DOHH2 (cell line): ENCODE results near the gene PRRX1.

Source experiments
- H3F3A ChIP-seq: fragments of 200-600 bp; sonication (generic), shearing (Covaris generic); 2 replicates; pipeline ENCODE4 v1.6.0; 2016; ENCODE audit warnings: antibody characterized with exemption, mild to moderate bottlenecking; ENCODE audit not compliant: control insufficient read depth, insufficient read depth
- H3K27ac ChIP-seq: fragments of 200-600 bp; sonication (generic); 2 replicates; pipeline ENCODE4 v1.5.1; 2014; ENCODE audit warnings: low read depth, mild to moderate bottlenecking, low read length, moderate library complexity
- H3K27me3 ChIP-seq: fragments of 200-600 bp; sonication (generic); 2 replicates; pipeline ENCODE4 v1.6.1; 2014; ENCODE audit warnings: mild to moderate bottlenecking, low read length, mixed read lengths; ENCODE audit not compliant: control insufficient read depth
- H3K36me3 ChIP-seq: fragments of 200-600 bp; sonication (generic); 2 replicates; pipeline ENCODE4 v1.6.1; 2014; ENCODE audit warnings: mild to moderate bottlenecking, low read length, moderate library complexity, mixed read lengths; ENCODE audit not compliant: control insufficient read depth
- H3K4me1 ChIP-seq: fragments of 200-600 bp; sonication (generic); 2 replicates; pipeline ENCODE4 v1.6.1; 2014; ENCODE audit warnings: mild to moderate bottlenecking, low read length, mixed read lengths; ENCODE audit not compliant: control insufficient read depth
- H3K4me2 ChIP-seq: fragments of 200-600 bp; sonication (generic); 2 replicates; pipeline ENCODE4 v1.6.0; 2014; ENCODE audit warnings: mild to moderate bottlenecking, low read length, moderate library complexity
- H3K4me3 ChIP-seq: fragments of 200-600 bp; sonication (generic); 2 replicates; pipeline ENCODE4 v1.5.1; 2014; ENCODE audit warnings: mild to moderate bottlenecking, low read length, mixed read lengths
- H3K79me2 ChIP-seq: fragments of 200-600 bp; sonication (generic); 2 replicates; pipeline ENCODE4 v1.6.1; 2014; ENCODE audit warnings: mild to moderate bottlenecking, low read length, mixed read lengths; ENCODE audit not compliant: control insufficient read depth
- H3K9me2 ChIP-seq: fragments of 200-600 bp; sonication (generic); replicated peaks from 2 replicates; pipeline ENCODE4 v1.6.1; 2014; ENCODE audit warnings: mild to moderate bottlenecking, low read length, mixed read lengths; ENCODE audit not compliant: control insufficient read depth
- H3K9me3 ChIP-seq: fragments of 200-600 bp; sonication (generic); 2 replicates; pipeline ENCODE4 v1.6.1; 2014; ENCODE audit warnings: antibody characterized with exemption, low read length, mixed read lengths; ENCODE audit not compliant: control insufficient read depth, insufficient read depth
- H4K20me1 ChIP-seq: fragments of 200-600 bp; sonication (generic); 2 replicates; pipeline ENCODE4 v1.6.0; 2014; ENCODE audit warnings: low read depth, mild to moderate bottlenecking, antibody characterized with exemption, low read length, moderate library complexity; ENCODE audit not compliant: control insufficient read depth, insufficient read depth
- CTCF ChIP-seq: fragments of 200-600 bp; sonication (generic); IDR thresholded peaks from one replicate; pipeline ENCODE4 v1.5.1; 2014; ENCODE audit warnings: antibody characterized with exemption, mild to moderate bottlenecking, low read depth, low read length; ENCODE audit not compliant: poor library complexity, severe bottlenecking
- EZH2phosphoT487 ChIP-seq: fragments of 200-600 bp; sonication (generic); IDR thresholded peaks from 2 replicates; pipeline ENCODE4 v1.6.1; 2017; ENCODE audit warnings: borderline replicate concordance, mild to moderate bottlenecking, antibody characterized with exemption, low read length, moderate library complexity, mixed read lengths

PRRX1 gene

DNA sequence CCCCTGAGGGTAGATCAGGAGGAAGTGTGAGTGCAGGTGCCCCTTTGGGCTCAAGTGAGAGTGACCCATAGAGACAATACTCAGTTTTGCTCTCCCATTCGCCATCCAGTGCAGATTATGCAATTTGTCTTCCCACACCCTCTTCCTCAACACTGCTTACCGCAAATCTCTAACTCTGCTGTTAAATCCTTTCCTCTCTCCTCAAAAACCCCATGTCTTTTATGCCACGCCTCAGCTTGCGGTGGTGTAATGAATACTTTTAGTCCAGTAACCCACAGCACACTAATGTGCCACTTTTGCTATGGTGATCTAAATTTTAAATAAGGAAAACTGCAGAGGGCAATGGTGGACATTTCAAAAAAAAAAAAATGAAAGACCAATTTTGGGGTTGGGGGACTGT is 57.7 kb downstream of the PRRX1 start:
- Histone ChIP-seq H3F3A (no peaks in the 10 kb centered on the region), H3K79me2 (no peaks in the 10 kb centered on the region)

DNA sequence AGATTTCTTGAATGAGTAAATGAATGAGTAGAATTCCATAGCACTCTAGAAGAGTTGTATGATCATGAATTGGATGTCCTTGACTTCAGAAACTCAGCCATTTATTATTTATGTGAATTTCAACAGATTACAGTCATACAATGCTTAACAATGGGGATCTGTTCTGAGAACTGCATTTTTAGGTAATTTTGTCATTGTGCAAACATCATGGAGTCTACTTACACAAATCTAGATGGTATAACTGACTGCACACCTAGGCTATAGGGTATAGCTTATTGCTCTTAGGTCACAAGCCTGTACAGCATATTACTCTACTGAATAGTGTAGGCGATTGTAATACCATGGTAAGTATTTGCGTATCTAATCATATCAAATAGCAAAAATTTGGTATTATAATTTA is 59.6 kb downstream of the PRRX1 start:
- H3K9me3 ChIP-seq, result no peaks in the 10 kb centered on the region
- no peaks in the 10 kb centered on the region for H4K20me1 ChIP-seq
- H3K4me3 ChIP-seq, result no peak overlapping the region
- H3K4me1 ChIP-seq, result no peaks in the 10 kb centered on the region
- H3K27me3 ChIP-seq, result no peaks in the 10 kb centered on the region
- no peaks in the 10 kb centered on the region for H3K36me3 ChIP-seq
- H3K79me2 ChIP-seq, result no peaks in the 10 kb centered on the region
- H3K4me2 ChIP-seq, result no peak overlapping the region
- H3F3A ChIP-seq, result no peaks in the 10 kb centered on the region
- TF ChIP-seq EZH2phosphoT487, result no peak
- no peak for TF ChIP-seq CTCF
- no peak overlapping the region for H3K27ac ChIP-seq
- H3K9me2 ChIP-seq, result no peaks in the 10 kb centered on the region

More for the DNA sequence above, 57.7 kb downstream of the PRRX1 start:
- H3K4me2 ChIP-seq, result no peak overlapping the region
- no peak overlapping the region for H3K27ac ChIP-seq
- no peak for TF ChIP-seq EZH2phosphoT487
- no peaks in the 10 kb centered on the region for H3K27me3 ChIP-seq
- H3K9me3 ChIP-seq, result no peaks in the 10 kb centered on the region
- H3K9me2 ChIP-seq, result no peaks in the 10 kb centered on the region
- H4K20me1 ChIP-seq, result no peaks in the 10 kb centered on the region
- no peak overlapping the region for H3K4me3 ChIP-seq
- H3K4me1 ChIP-seq, result no peaks in the 10 kb centered on the region
- no peaks in the 10 kb centered on the region for H3K36me3 ChIP-seq

GRCh38 chr1:170725326-170725725 is 61.4 kb downstream of the PRRX1 start:
- no peaks in the 10 kb centered on the region for H4K20me1 ChIP-seq
- H3K4me2 ChIP-seq, result no peak overlapping the region
- no peaks in the 10 kb centered on the region for H3K79me2 ChIP-seq
- no peaks in the 10 kb centered on the region for H3K9me2 ChIP-seq
- no peak overlapping the region for H3K27ac ChIP-seq
- no peaks in the 10 kb centered on the region for H3K9me3 ChIP-seq
- H3K4me1 ChIP-seq, result no peaks in the 10 kb centered on the region
- no peaks in the 10 kb centered on the region for H3F3A ChIP-seq
- H3K4me3 ChIP-seq, result no peak overlapping the region
- no peaks in the 10 kb centered on the region for H3K27me3 ChIP-seq
- H3K36me3 ChIP-seq, result no peaks in the 10 kb centered on the region
- no peak for TF ChIP-seq CTCF
- no peak for TF ChIP-seq EZH2phosphoT487

DNA sequence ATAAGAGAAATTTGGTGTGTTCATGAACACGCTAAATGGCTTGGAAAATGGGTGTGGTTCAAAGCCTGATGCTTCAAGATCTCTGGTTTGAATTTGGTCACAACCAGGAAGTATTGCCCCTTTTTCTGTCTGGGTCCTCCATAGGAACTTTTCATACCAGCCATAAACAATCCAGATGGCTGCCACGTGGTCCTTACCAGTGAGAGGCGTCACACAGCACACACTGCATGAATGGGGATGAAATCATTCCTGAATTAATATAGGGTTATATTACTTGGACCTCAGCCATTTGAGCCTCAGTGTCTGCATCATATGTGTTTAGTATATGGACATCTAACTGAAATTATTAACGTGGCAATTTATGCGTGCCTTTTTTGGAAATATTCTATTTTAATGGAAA is 64.0 kb downstream of the PRRX1 start:
- Histone ChIP-seq H3K4me1 (no peaks in the 10 kb centered on the region), H4K20me1 (no peaks in the 10 kb centered on the region), H3K4me3 (no peak overlapping the region), H3K9me2 (no peaks in the 10 kb centered on the region), H3K9me3 (no peaks in the 10 kb centered on the region), H3K36me3 (no peaks in the 10 kb centered on the region), H3K27ac (no peak overlapping the region), H3F3A (no peaks in the 10 kb centered on the region), H3K79me2 (no peaks in the 10 kb centered on the region), H3K27me3 (no peaks in the 10 kb centered on the region), H3K4me2 (no peak overlapping the region)
- TF ChIP-seq EZH2phosphoT487 (no peak), CTCF (no peak)
